A549 (cell line): ENCODE data around the gene UNC5A. TPM values are rescaled to one million over a fixed set of nuclear protein-coding genes. Genes with fewer than 3 reads are reported as not detected.

Experiments
- ATAC-seq, 2 experiments: fragments of 200-7000 bp in 1 of 2; fragments of >200 bp in 1 of 2; cut with Nextera tagmentation in 1 of 2; cut with Tn5 transposase in 1 of 2; 3 replicates each; pipeline versions ENCODE4 v1.8.0 to v1.9.1; 2018 to 2020; ENCODE audit warnings: mild to moderate bottlenecking in 1 of 2, moderate library complexity in 1 of 2
- CTCF ChIA-PET: fragments of 300-600 bp; sonication (Branson Sonifier 250); formaldehyde crosslinking; extraction: SDS; loops from one replicate; lab custom pipeline; 2021; ENCODE audit warnings: antibody characterized with exemption, inconsistent platforms; lab: Yijun Ruan, JAX
- POLR2A ChIA-PET: fragments of 350-600 bp; formaldehyde crosslinking; extraction: SDS; loops from one replicate; lab custom pipeline; 2021; ENCODE audit warnings: antibody characterized with exemption, inconsistent platforms; lab: Yijun Ruan, JAX
- DNase-seq, 2 experiments: peaks; one replicate each; pipeline versions ENCODE4 v3.0.0 to v3.0.0-alpha.2; 2011 to 2016; ENCODE audit warnings: low read depth in 1 of 2, low spot score in 1 of 2
- FAIRE-seq: peaks from 2 replicates; lab custom pipeline; 2011; peaks lifted over from hg19 to GRCh38; lab: Jason Lieb, UNC
- H3K27ac ChIP-seq, 2 experiments: fragments of >200 bp; sonication (Bioruptor Twin); formaldehyde crosslinking; 3 replicates each; pipeline ENCODE4 v1.5.1; 2016 to 2017
- H3K4me1 ChIP-seq: fragments of >200 bp; sonication (Bioruptor Twin); formaldehyde crosslinking; 3 replicates; pipeline ENCODE4 v1.6.1; 2016
- H3K4me2 ChIP-seq: fragments of >200 bp; sonication (Bioruptor Twin); formaldehyde crosslinking; 3 replicates; pipeline ENCODE4 v1.6.1; 2016
- H3K4me3 ChIP-seq: fragments of >200 bp; sonication (Bioruptor Twin); formaldehyde crosslinking; 3 replicates; pipeline ENCODE4 v1.5.1; 2016
- H3K9me3 ChIP-seq: fragments of >200 bp; sonication (Bioruptor Twin); formaldehyde crosslinking; 3 replicates; pipeline ENCODE4 v1.6.1; 2016
- CBX2 ChIP-seq: fragments of 200-600 bp; sonication (generic); IDR thresholded peaks from 2 replicates; pipeline ENCODE4 v1.6.1; 2016; ENCODE audit warnings: low read depth, mild to moderate bottlenecking, borderline replicate concordance
- CBX8 ChIP-seq: fragments of 200-600 bp; sonication (generic); IDR thresholded peaks from 2 replicates; pipeline ENCODE4 v1.6.1; 2016
- FOSL2 ChIP-seq, 2 experiments: fragments of 450-650 bp in 1 of 2; fragments of >200 bp in 1 of 2; sonication (Bioruptor Twin) in 1 of 2; formaldehyde crosslinking; IDR thresholded peaks; 2 replicates each; pipeline versions ENCODE4 v1.5.0 to v1.6.1; 2016 to 2020; ENCODE audit warnings: mild to moderate bottlenecking in 1 of 2, moderate library complexity in 1 of 2
- GATA3 ChIP-seq: IDR thresholded peaks from 2 replicates; pipeline ENCODE4 v1.6.1; 2012; ENCODE audit warnings: borderline replicate concordance
- HOXA7 ChIP-seq: fragments of 250-450 bp; sonication (Bioruptor Pico); IDR thresholded peaks from 2 replicates; pipeline ENCODE4 v1.5.0; 2020; ENCODE audit warnings: mild to moderate bottlenecking, moderate library complexity
- JUN ChIP-seq, 2 experiments: fragments of >200 bp; sonication (Bioruptor Twin); formaldehyde crosslinking; IDR thresholded peaks; 2 replicates in 1 of 2; 3 replicates in 1 of 2; pipeline ENCODE4 v1.6.1; 2016 to 2017
- JUNB ChIP-seq: fragments of >200 bp; sonication (Bioruptor Twin); formaldehyde crosslinking; IDR thresholded peaks from 2 replicates; pipeline ENCODE4 v1.6.1; 2016
- KDM1A ChIP-seq: fragments of 200-600 bp; sonication (generic); IDR thresholded peaks from 2 replicates; pipeline ENCODE4 v1.6.1; 2016; ENCODE audit warnings: low read depth, mild to moderate bottlenecking
- MAZ ChIP-seq: fragments of 150-350 bp; IDR thresholded peaks from 2 replicates; pipeline ENCODE4 v1.6.1; 2014; ENCODE audit warnings: antibody characterized with exemption, low read depth, low read length, borderline replicate concordance
- MYC ChIP-seq: IDR thresholded peaks from 2 replicates; pipeline ENCODE4 v1.6.1; 2012; ENCODE audit warnings: mild to moderate bottlenecking, inconsistent platforms, low read length, improper control_type of control experiment, borderline replicate concordance
- POLR2A ChIP-seq: IDR thresholded peaks from 2 replicates; pipeline ENCODE4 v1.6.1; 2012; ENCODE audit warnings: mild to moderate bottlenecking, low read length
- RAD21 ChIP-seq, 2 experiments: fragments of >200 bp in 1 of 2; sonication (Bioruptor Twin) in 1 of 2; formaldehyde crosslinking in 1 of 2; IDR thresholded peaks in 1 of 2; conservative IDR thresholded peaks in 1 of 2; 2 replicates in 1 of 2; 3 replicates in 1 of 2; pipeline ENCODE4 v1.6.1; 2012 to 2018; ENCODE audit warnings: inconsistent platforms in 1 of 2
- RCOR1 ChIP-seq: fragments of 150-350 bp; IDR thresholded peaks from 2 replicates; pipeline ENCODE4 v1.6.1; 2014; ENCODE audit warnings: antibody characterized with exemption, low read length, low read depth
- RFX5 ChIP-seq: fragments of 450-650 bp; IDR thresholded peaks from 2 replicates; pipeline ENCODE4 v1.7.1; 2014; ENCODE audit warnings: antibody characterized with exemption, mild to moderate bottlenecking, moderate library complexity
- TFCP2L1 ChIP-seq: fragments of 250-450 bp; sonication (Bioruptor Pico); IDR thresholded peaks from 2 replicates; pipeline ENCODE4 v1.5.0; 2021; ENCODE audit warnings: mild to moderate bottlenecking
- ZSCAN20 ChIP-seq: fragments of 250-450 bp; sonication (Bioruptor Pico); IDR thresholded peaks from 2 replicates; pipeline ENCODE4 v1.8.0; 2022; ENCODE audit warnings: mild to moderate bottlenecking, moderate library complexity
- WGBS: methylation state at CpG from one replicate; pipeline ENCODE4 v1.1.6; 2017; ENCODE audit errors: missing lambda C conversion rate; 5-methylcytosine and 5-hydroxymethylcytosine counted together
- polyA plus RNA-seq, 4 experiments: library from polyadenylated mRNA; depleted of rRNA in 3 of 4; stranded (reverse); fragments of >200 nt; fragmentation: RNase III in 1 of 4; extraction: RNeasy Plus Mini Kit Qiagen cat#74134 plus additional on column Dnase treatment in 1 of 4; gene quantifications; 2 replicates in 3 of 4; 3 replicates in 1 of 4; pipeline ENCODE4 v1.2.3, GENCODE V29; 2011 to 2017
- TF ChIP-seq, protein P1 (sequence below): fragments of >200 bp; sonication (Bioruptor Twin); formaldehyde crosslinking; IDR thresholded peaks from 2 replicates; pipeline ENCODE4 v1.6.1; 2016
- TF ChIP-seq, protein P2 (sequence below): fragments of 250-450 bp; sonication (Bioruptor Pico); IDR thresholded peaks from 2 replicates; pipeline ENCODE4 v1.5.0; 2020; ENCODE audit warnings: low read depth, mild to moderate bottlenecking, moderate library complexity
- TF ChIP-seq, protein P3 (sequence below): fragments of >200 bp; sonication (Bioruptor Twin); formaldehyde crosslinking; IDR thresholded peaks from 3 replicates; pipeline ENCODE4 v1.6.1; 2016

Gene UNC5A
- polyA plus RNA-seq, 2 of the 4 experiments (the other 2 are of a cell fraction): 0.03 to 0.14 TPM

DNA sequence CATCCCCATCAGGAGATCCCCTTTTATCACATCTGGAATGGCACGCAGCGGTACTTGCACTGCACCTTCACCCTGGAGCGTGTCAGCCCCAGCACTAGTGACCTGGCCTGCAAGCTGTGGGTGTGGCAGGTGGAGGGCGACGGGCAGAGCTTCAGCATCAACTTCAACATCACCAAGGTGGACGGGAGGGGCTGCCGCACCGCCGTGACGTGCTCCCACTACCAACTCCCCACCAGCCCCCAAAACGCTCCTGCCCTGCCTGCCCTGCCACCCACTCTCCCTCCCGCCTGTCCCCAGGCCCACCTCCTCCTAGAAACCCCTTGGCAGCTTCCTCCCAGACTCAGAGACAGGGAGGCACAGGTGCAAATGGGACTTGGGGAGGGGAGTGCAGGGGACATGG, 68.1 kb downstream of the UNC5A start:
- no peak overlapping the region for H3K27ac ChIP-seq
- H3K4me2 ChIP-seq: no peak overlapping the region
- DNase-seq: no peak
- FAIRE-seq: no peak
- no peak for ATAC-seq
- 73% methylated on average over 12 of the region's 12 CpGs for WGBS
- ChIA-PET POLR2A (no interaction called here), CTCF (interaction anchor here (0.7 to 2.7 kb wide), 5 partner anchors 8 to 220 kb away, joined by 3 to 8 read pairs (median 6); no protein-coding TSS in a partner anchor)
- no peaks in the 10 kb centered on the region for H3K4me1 ChIP-seq
- H3K4me3 ChIP-seq: no peak overlapping the region
- TF ChIP-seq RCOR1 (no peak), JUNB (no peak), ZSCAN20 (CRISPR knock-in tag) (no peak), JUN (IDR thresholded peaks at IDR 0.05) (no peak), MAZ (no peak), RFX5 (no peak), POLR2A (no peak)
- TF ChIP-seq, protein P1, sequence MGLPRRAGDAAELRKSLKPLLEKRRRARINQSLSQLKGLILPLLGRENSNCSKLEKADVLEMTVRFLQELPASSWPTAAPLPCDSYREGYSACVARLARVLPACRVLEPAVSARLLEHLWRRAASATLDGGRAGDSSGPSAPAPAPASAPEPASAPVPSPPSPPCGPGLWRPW: no peak
- TF ChIP-seq, protein P2, sequence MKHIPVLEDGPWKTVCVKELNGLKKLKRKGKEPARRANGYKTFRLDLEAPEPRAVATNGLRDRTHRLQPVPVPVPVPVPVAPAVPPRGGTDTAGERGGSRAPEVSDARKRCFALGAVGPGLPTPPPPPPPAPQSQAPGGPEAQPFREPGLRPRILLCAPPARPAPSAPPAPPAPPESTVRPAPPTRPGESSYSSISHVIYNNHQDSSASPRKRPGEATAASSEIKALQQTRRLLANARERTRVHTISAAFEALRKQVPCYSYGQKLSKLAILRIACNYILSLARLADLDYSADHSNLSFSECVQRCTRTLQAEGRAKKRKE: no peak
- TF ChIP-seq, all 56 proteins: peak for 0
- H3K9me3 ChIP-seq: no peaks in the 10 kb centered on the region

DNA sequence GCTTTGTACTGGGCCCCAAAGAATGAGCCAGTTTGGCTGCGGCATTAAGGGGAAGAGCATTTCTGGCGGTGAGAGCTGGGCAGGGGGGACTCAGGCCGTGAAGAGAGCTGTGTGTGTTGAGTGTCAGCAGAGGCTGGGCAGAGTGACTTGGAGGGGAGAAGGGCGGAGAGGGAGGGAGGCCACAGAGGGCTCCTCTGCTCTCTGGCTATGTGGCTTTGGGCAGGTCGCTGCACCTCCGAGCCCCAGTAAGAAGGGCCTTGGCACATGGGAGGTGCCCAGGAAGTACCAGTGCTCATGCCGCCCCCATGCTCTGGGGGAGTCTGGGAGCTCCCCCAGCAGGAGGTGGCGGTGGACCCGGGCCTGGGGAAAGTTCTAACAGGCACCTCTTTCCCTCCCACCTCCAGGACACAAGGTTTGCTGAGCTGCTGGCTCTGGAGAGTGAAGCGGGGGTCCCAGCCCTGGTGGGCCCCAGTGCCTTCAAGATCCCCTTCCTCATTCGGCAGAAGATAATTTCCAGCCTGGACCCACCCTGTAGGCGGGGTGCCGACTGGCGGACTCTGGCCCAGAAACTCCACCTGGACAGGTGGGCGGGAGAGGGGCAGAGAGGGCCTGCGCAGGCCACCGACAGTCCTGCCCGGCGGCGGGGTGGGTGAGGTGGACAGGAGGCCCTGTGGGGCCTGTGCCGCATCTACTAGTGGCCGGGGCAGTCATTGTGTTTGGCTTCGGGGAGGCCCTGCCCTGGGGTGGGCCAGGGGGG, 68.7 kb downstream of the UNC5A start:
- Histone ChIP-seq H3K4me1 (no peaks in the 10 kb centered on the region), H3K27ac (no peak overlapping the region), H3K4me3 (no peak overlapping the region), H3K9me3 (no peaks in the 10 kb centered on the region), H3K4me2 (no peak overlapping the region)
- DNase-seq: no peak
- ChIA-PET CTCF (interaction anchor here (0.7 to 2.7 kb wide), 4 partner anchors 9 to 221 kb away, joined by 3 to 8 read pairs (median 6); no protein-coding TSS in a partner anchor), POLR2A (no interaction called here)
- ATAC-seq: no peak
- 69% methylated on average over 13 of the region's 23 CpGs for WGBS
- TF ChIP-seq TFCP2L1 (CRISPR knock-in tag) (no peak), GATA3 (no peak), FOSL2 (IDR thresholded peaks at IDR 0.05) (no peak), FOSL2 (CRISPR knock-in tag; IDR thresholded peaks at IDR 0.05) (no peak), CBX8 (no peak), RAD21 (conservative IDR thresholded peaks at IDR 0.05 in 1 of 2, IDR thresholded peaks at IDR 0.05 in 1 of 2) (no peak), HOXA7 (CRISPR knock-in tag) (no peak), CBX2 (no peak), MAZ (no peak), MYC (no peak), RFX5 (no peak)
- TF ChIP-seq, protein P3, sequence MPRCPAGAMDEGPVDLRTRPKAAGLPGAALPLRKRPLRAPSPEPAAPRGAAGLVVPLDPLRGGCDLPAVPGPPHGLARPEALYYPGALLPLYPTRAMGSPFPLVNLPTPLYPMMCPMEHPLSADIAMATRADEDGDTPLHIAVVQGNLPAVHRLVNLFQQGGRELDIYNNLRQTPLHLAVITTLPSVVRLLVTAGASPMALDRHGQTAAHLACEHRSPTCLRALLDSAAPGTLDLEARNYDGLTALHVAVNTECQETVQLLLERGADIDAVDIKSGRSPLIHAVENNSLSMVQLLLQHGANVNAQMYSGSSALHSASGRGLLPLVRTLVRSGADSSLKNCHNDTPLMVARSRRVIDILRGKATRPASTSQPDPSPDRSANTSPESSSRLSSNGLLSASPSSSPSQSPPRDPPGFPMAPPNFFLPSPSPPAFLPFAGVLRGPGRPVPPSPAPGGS: no peak
- FAIRE-seq: no peak

DNA sequence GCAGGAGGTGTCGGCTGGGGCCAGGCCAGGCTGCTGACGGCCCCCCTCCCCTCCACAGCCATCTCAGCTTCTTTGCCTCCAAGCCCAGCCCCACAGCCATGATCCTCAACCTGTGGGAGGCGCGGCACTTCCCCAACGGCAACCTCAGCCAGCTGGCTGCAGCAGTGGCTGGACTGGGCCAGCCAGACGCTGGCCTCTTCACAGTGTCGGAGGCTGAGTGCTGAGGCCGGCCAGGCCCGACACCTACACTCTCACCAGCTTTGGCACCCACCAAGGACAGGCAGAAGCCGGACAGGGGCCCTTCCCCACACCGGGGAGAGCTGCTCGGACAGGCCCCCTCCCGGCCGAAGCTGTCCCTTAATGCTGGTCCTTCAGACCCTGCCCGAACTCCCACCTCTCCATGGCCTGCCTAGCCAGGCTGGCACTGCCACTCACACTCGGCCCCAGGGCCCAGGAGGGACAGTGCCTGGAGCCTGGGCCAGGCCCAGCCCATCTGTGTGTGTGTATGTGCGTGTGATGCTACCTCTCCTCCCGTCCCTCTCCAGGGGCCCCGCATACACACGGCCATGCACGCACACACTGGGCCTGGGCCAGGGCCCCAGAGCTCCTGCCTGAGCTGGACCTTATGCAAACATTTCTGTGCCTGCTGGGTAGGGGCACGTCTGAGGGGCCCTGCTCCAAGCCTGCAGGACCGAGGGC, 69.5 kb downstream of the UNC5A start:
- TF ChIP-seq KDM1A: no peak
- no peak for TF ChIP-seq POLR2A
- FAIRE-seq (no peak), ATAC-seq (no peak), DNase-seq (no peak)
- H3K4me3 ChIP-seq: no peak overlapping the region
- no peaks in the 10 kb centered on the region for H3K4me1 ChIP-seq
- no peak overlapping the region for H3K27ac ChIP-seq
- POLR2A ChIA-PET: no interaction called here
- no peak overlapping the region for H3K4me2 ChIP-seq
- 63% methylated on average over 7 of the region's 23 CpGs for WGBS
- CTCF ChIA-PET: interaction anchor here (0.9 to 2.7 kb wide), 4 partner anchors 9 to 219 kb away, joined by 3 to 8 read pairs (median 3); no protein-coding TSS in a partner anchor
- no peaks in the 10 kb centered on the region for H3K9me3 ChIP-seq
